K562 (cell line): ENCODE measurements around the gene FCHSD1. TPM values are rescaled to one million over a fixed set of nuclear protein-coding genes. Genes with fewer than 3 reads are reported as not detected.

ENCODE experiments used
- ATAC-seq: fragments of 200-7000 bp; cut with Tn5 transposase; 3 replicates; pipeline ENCODE4 v1.9.1; 2020; ENCODE audit warnings: moderate library complexity
- BruUV-seq: library from RNA; stranded (reverse); fragments of 400-500 nt; replicated peaks from 2 replicates; lab custom pipeline; 2021; lab: Mats Ljungman, UMichigan
- CTCF ChIA-PET: fragments of 300-600 bp; formaldehyde crosslinking; extraction: SDS; loops from one replicate; lab custom pipeline; 2021; ENCODE audit warnings: low intra/inter-chr PET ratio; lab: Yijun Ruan, JAX
- POLR2A ChIA-PET: fragments of 300-600, 350-650 bp; sonication (Branson Sonifier 250); formaldehyde crosslinking; extraction: SDS; loops from one replicate; lab custom pipeline; 2021; ENCODE audit warnings: antibody characterized with exemption, inconsistent platforms; lab: Yijun Ruan, JAX
- DNase-seq, 4 experiments: peaks; one replicate each; pipeline versions ENCODE4 v3.0.0 to v3.0.0-alpha.2; 2011 to 2018; ENCODE audit warnings: low spot score in 3 of 4, mixed read lengths in 3 of 4; ENCODE audit errors: extremely low read depth in 1 of 4
- FAIRE-seq: peaks from 2 replicates; lab custom pipeline; 2011; peaks lifted over from hg19 to GRCh38; lab: Jason Lieb, UNC
- H2AFZ ChIP-seq: 2 replicates; pipeline ENCODE4 v1.6.0; 2011; ENCODE audit warnings: low read depth, low read length, control low read depth, inconsistent platforms
- H3K27ac ChIP-seq: fragments of 200-600 bp; 3 replicates; pipeline ENCODE4 v1.8.0; 2011; ENCODE audit warnings: low read depth, mild to moderate bottlenecking, control low read depth, inconsistent platforms, low read length, moderate library complexity, mixed read lengths; ENCODE audit errors: extremely low read depth
- H3K27me3 ChIP-seq, 2 experiments: fragments of 300-600 bp in 1 of 2; 2 replicates in 1 of 2; 3 replicates in 1 of 2; pipeline versions ENCODE4 v1.6.0 to v1.8.0; 2011; ENCODE audit warnings: inconsistent platforms in 2 of 2, low read length in 2 of 2, mild to moderate bottlenecking in 1 of 2, mixed read lengths in 1 of 2, moderate library complexity in 1 of 2; ENCODE audit not compliant: control insufficient read depth in 2 of 2, insufficient read depth in 2 of 2
- H3K36me3 ChIP-seq: fragments of 300-600 bp; 3 replicates; pipeline ENCODE4 v1.8.0; 2011; ENCODE audit warnings: mild to moderate bottlenecking, low read length, inconsistent platforms; ENCODE audit not compliant: control insufficient read depth, insufficient read depth
- H3K4me1 ChIP-seq, 2 experiments: fragments of 200-600 bp in 1 of 2; replicated peaks in 1 of 2; 2 replicates in 1 of 2; 3 replicates in 1 of 2; pipeline versions ENCODE4 v1.5.1 to v1.8.0; 2011; ENCODE audit warnings: inconsistent platforms in 2 of 2, low read length in 2 of 2, mild to moderate bottlenecking in 1 of 2, mixed read lengths in 1 of 2, moderate library complexity in 1 of 2; ENCODE audit not compliant: control insufficient read depth in 2 of 2, insufficient read depth in 2 of 2
- H3K4me2 ChIP-seq: 2 replicates; pipeline ENCODE4 v1.6.1; 2011; ENCODE audit warnings: low read length, control low read depth, inconsistent platforms, mixed read lengths; ENCODE audit not compliant: insufficient read depth
- H3K4me3 ChIP-seq: fragments of 200-600 bp; sonication (generic), shearing (Covaris generic); 2 replicates; pipeline ENCODE4 v1.5.1; 2016; ENCODE audit warnings: control low read depth, inconsistent platforms
- H3K79me2 ChIP-seq: fragments of 200-600 bp; 3 replicates; pipeline ENCODE4 v1.8.0; 2011; ENCODE audit warnings: low read length, inconsistent platforms; ENCODE audit not compliant: control insufficient read depth, insufficient read depth
- H3K9ac ChIP-seq, 2 experiments: 2 replicates each; pipeline versions ENCODE4 v1.6.0 to v1.6.1; 2011; ENCODE audit warnings: low read depth in 2 of 2, low read length in 2 of 2, control low read depth in 1 of 2, inconsistent platforms in 1 of 2, mild to moderate bottlenecking in 1 of 2, mixed read lengths in 1 of 2; ENCODE audit not compliant: insufficient read depth in 1 of 2
- H3K9me1 ChIP-seq: one replicate; pipeline ENCODE4 v1.6.0; 2011; ENCODE audit warnings: inconsistent platforms, mild to moderate bottlenecking, low read length, moderate library complexity; ENCODE audit not compliant: control insufficient read depth, insufficient read depth
- H3K9me3 ChIP-seq: replicated peaks from 2 replicates; pipeline ENCODE4 v1.5.1; 2011; ENCODE audit warnings: low read depth, low read length, inconsistent platforms; ENCODE audit not compliant: control insufficient read depth, insufficient read depth
- H4K20me1 ChIP-seq: replicated peaks from 2 replicates; pipeline ENCODE4 v1.6.1; 2011; ENCODE audit warnings: low read length, inconsistent platforms, mixed read lengths; ENCODE audit not compliant: control insufficient read depth, insufficient read depth
- CBFB ChIP-seq: sonication (generic); formaldehyde crosslinking; IDR thresholded peaks from 2 replicates; pipeline ENCODE4 v1.4.0; 2020; ENCODE audit warnings: mild to moderate bottlenecking, missing genetic modification reagents
- CXXC5 ChIP-seq: fragments of 250-450 bp; sonication (Bioruptor Pico); IDR thresholded peaks from 2 replicates; pipeline ENCODE4 v1.8.0; 2022; ENCODE audit warnings: inconsistent platforms, mild to moderate bottlenecking, moderate library complexity
- EP300 ChIP-seq: IDR thresholded peaks from 2 replicates; pipeline ENCODE4 v1.6.1; 2012; ENCODE audit warnings: low read length, improper control_type of control experiment
- HCFC1 ChIP-seq: IDR thresholded peaks from 2 replicates; pipeline ENCODE4 v1.6.1; 2012; ENCODE audit warnings: low read depth, low read length, improper control_type of control experiment
- KLF1 ChIP-seq: fragments of 450-650 bp; IDR thresholded peaks from 2 replicates; pipeline ENCODE4 v1.6.1; 2016; ENCODE audit warnings: missing genetic modification characterization, missing compliant biosample characterization
- MEF2D ChIP-seq: conservative IDR thresholded peaks from 2 replicates; pipeline ENCODE4 v1.6.1; 2016; ENCODE audit warnings: low read depth, missing genetic modification characterization, missing compliant biosample characterization
- NCOA6 ChIP-seq: fragments of 450-650 bp; IDR thresholded peaks from 2 replicates; pipeline ENCODE4 v1.6.1; 2017; ENCODE audit warnings: mild to moderate bottlenecking
- PHF20 ChIP-seq: fragments of 450-650 bp; IDR thresholded peaks from 2 replicates; pipeline ENCODE4 v1.6.1; 2018; ENCODE audit not compliant: partially characterized antibody
- RAD21 ChIP-seq, 2 experiments: fragments of 250-450 bp in 1 of 2; fragments of 450-650 bp in 1 of 2; sonication (Bioruptor Pico) in 1 of 2; formaldehyde crosslinking in 1 of 2; IDR thresholded peaks in 1 of 2; conservative IDR thresholded peaks in 1 of 2; 2 replicates each; pipeline versions ENCODE4 v1.4.0 to v1.8.0; 2020 to 2022; ENCODE audit warnings: mild to moderate bottlenecking in 2 of 2, moderate library complexity in 1 of 2
- SLC30A9 ChIP-seq: fragments of 250-450 bp; sonication (Bioruptor Pico); IDR thresholded peaks from 2 replicates; pipeline ENCODE4 v1.8.0; 2022; ENCODE audit warnings: mild to moderate bottlenecking, moderate library complexity
- SNIP1 ChIP-seq: fragments of 450-650 bp; IDR thresholded peaks from 2 replicates; pipeline ENCODE4 v1.7.1; 2017; ENCODE audit warnings: low read depth, mild to moderate bottlenecking
- TBL1XR1 ChIP-seq, 2 experiments: IDR thresholded peaks; 2 replicates each; pipeline ENCODE4 v1.6.1; 2012; ENCODE audit warnings: improper control_type of control experiment in 2 of 2, low read length in 2 of 2, mild to moderate bottlenecking in 1 of 2
- XRCC4 ChIP-seq: IDR thresholded peaks from one replicate; pipeline ENCODE4 v1.6.1; 2011; ENCODE audit not compliant: insufficient read depth, insufficient read length; ENCODE audit errors: extremely low read depth
- ZNF668 ChIP-seq: fragments of 250-450 bp; sonication (Bioruptor Pico); IDR thresholded peaks from 2 replicates; pipeline ENCODE4 v1.8.0; 2022; ENCODE audit warnings: mild to moderate bottlenecking, inconsistent platforms
- in situ Hi-C: fragments of 300-500 bp; cut with MboI; formaldehyde crosslinking; loops from 4 replicates; pipeline ENCODE4 v1.15.0; 2018; ENCODE audit warnings: inconsistent platforms, mixed read lengths
- intact Hi-C: fragments of 100-400 bp; cut with micrococcal nuclease; formaldehyde crosslinking; loops from 2 replicates; pipeline ENCODE4 v1.14.2; 2022
- polyA plus RNA-seq, 8 experiments: library from polyadenylated mRNA; depleted of rRNA in 4 of 8; stranded (reverse) in 5 of 8; unstranded in 3 of 8; fragments of >200 nt; fragmentation: Nextera tagmentation in 2 of 8; fragmentation: Illumina TruSeq in 1 of 8; extraction: Ambion mirVana in 2 of 8; extraction: Trizol in 1 of 8; gene quantifications; 2 replicates each; pipeline versions ENCODE4 v1.2.1 to v1.2.3, GENCODE V29; 2011 to 2014; ENCODE audit warnings: inconsistent platforms in 1 of 8, missing spikeins in 1 of 8
- total RNA-seq, 7 experiments: library from RNA; depleted of rRNA in 6 of 7; stranded (reverse); fragments of >200 nt in 6 of 7; fragmentation: Illumina TruSeq in 2 of 7; extraction: Trizol in 2 of 7; gene quantifications; 2 replicates each; pipeline versions ENCODE4 v1.2.1 to v1.2.3, GENCODE V29; 2011 to 2021; ENCODE audit warnings: low replicate concordance in 1 of 7
- TF ChIP-seq, protein P1 (sequence below), 2 experiments: fragments of 150-350 bp in 1 of 2; IDR thresholded peaks; 2 replicates each; pipeline ENCODE4 v1.6.1; 2012 to 2016; ENCODE audit warnings: low read depth in 2 of 2, low read length in 2 of 2, mild to moderate bottlenecking in 1 of 2, moderate library complexity in 1 of 2
- TF ChIP-seq, protein P2 (sequence below): fragments of 250-450 bp; sonication (Bioruptor Pico); IDR thresholded peaks from 2 replicates; pipeline ENCODE4 v1.5.0; 2021

FCHSD1 gene
- total and polyA plus RNA-seq, 9 of the 15 experiments (the other 6 are each of a cell fraction or from before 2014, with no cell fraction given), result 0.35 to 37.5 (median 13.6) TPM

DNA sequence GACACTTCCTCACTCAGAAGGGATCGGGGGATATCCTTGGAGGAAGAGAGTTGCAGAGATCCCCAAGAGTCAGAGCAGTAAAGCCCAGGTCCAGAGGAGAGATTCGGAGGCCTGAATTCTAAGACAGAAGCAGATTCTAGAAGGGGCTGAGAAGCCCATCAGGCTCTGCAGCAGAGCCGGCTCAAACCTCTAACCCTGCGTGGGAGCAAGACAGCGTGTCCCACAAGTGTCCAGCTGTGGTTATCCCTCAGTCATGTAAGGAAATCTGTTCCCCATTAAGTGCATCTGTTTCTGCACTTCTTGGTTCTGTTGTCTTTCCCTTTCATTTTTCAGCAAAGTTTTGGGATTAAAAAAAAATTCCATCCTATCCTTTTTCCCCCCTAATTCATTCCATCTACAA is 27.6 kb downstream of the FCHSD1 start (continued):
- TF ChIP-seq RAD21 (CRISPR knock-in tag; conservative IDR thresholded peaks at IDR 0.05 in 1 of 2, IDR thresholded peaks at IDR 0.05 in 1 of 2) (no peak), TBL1XR1 (IDR thresholded peaks at IDR 0.05; ENCODE audit: low read length in 2 of 2) (no peak), MEF2D (tag) (no peak), CXXC5 (no peak), EP300 (no peak), CBFB (CRISPR knock-in tag) (no peak), NCOA6 (no peak)
- TF ChIP-seq, protein P1, sequence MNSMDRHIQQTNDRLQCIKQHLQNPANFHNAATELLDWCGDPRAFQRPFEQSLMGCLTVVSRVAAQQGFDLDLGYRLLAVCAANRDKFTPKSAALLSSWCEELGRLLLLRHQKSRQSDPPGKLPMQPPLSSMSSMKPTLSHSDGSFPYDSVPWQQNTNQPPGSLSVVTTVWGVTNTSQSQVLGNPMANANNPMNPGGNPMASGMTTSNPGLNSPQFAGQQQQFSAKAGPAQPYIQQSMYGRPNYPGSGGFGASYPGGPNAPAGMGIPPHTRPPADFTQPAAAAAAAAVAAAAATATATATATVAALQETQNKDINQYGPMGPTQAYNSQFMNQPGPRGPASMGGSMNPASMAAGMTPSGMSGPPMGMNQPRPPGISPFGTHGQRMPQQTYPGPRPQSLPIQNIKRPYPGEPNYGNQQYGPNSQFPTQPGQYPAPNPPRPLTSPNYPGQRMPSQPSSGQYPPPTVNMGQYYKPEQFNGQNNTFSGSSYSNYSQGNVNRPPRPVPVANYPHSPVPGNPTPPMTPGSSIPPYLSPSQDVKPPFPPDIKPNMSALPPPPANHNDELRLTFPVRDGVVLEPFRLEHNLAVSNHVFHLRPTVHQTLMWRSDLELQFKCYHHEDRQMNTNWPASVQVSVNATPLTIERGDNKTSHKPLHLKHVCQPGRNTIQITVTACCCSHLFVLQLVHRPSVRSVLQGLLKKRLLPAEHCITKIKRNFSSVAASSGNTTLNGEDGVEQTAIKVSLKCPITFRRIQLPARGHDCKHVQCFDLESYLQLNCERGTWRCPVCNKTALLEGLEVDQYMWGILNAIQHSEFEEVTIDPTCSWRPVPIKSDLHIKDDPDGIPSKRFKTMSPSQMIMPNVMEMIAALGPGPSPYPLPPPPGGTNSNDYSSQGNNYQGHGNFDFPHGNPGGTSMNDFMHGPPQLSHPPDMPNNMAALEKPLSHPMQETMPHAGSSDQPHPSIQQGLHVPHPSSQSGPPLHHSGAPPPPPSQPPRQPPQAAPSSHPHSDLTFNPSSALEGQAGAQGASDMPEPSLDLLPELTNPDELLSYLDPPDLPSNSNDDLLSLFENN (IDR thresholded peaks at IDR 0.05; ENCODE audit: low read depth in 2 of 2, low read length in 2 of 2), result no peak

DNA sequence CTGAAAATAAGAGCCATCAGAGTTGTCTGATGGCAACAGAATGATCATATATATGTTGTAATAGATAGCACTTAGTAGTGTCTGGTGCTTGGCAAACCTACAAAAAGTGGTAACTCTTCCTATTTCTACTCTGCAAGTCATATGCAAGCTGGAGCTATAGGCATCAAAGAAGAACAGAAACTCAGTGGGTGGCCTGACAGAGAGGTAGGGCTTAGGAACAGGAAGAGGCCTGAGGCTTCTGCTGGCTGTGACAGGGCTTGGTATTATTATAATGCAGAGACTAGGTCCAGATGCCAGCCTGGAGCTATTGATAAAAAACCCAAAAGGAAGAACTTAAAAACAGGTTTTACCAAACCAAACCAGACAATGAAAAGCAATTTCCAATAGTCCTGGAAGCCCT is 28.0 kb downstream of the FCHSD1 start:
- CTCF ChIA-PET, result no interaction called here
- H3K9me3 ChIP-seq, result no peaks in the 10 kb centered on the region
- DNase-seq (no peak), FAIRE-seq (no peak), ATAC-seq (no peak)
- H3K79me2 ChIP-seq, result peaks cover 9% of the 10 kb centered on the region
- peaks cover 0 to 3% of the 10 kb centered on the region in 2 experiments; a peak in 2 of 5 replicates for H3K4me1 ChIP-seq
- in situ Hi-C loops, result no loop called here
- no peaks in the 10 kb centered on the region for H3K27me3 ChIP-seq
- intact Hi-C loops, result no loop called here
- no TSS peak for BruUV-seq
- no peaks in the 10 kb centered on the region for H3K9me1 ChIP-seq
- H3K27ac ChIP-seq, result no peak overlapping the region
- H2AFZ ChIP-seq, result no peak overlapping the region
- H3K9ac ChIP-seq, result no peak overlapping the region
- POLR2A ChIA-PET, result interaction anchor here (1.9 kb wide), 1 partner anchor 13 kb away, joined by 4 read pairs; the partner anchor contains the start of genes HDAC3 and RELL2
- H3K36me3 ChIP-seq, result peaks cover 87% of the 10 kb centered on the region
- H3K4me2 ChIP-seq, result no peak overlapping the region
- no peaks in the 10 kb centered on the region for H4K20me1 ChIP-seq
- H3K4me3 ChIP-seq, result no peak overlapping the region
- TF ChIP-seq PHF20 (no peak), ZNF668 (CRISPR knock-in tag) (no peak), KLF1 (no peak), SNIP1 (no peak), XRCC4 (no peak), SLC30A9 (no peak), HCFC1 (no peak)
- TF ChIP-seq, protein P2, sequence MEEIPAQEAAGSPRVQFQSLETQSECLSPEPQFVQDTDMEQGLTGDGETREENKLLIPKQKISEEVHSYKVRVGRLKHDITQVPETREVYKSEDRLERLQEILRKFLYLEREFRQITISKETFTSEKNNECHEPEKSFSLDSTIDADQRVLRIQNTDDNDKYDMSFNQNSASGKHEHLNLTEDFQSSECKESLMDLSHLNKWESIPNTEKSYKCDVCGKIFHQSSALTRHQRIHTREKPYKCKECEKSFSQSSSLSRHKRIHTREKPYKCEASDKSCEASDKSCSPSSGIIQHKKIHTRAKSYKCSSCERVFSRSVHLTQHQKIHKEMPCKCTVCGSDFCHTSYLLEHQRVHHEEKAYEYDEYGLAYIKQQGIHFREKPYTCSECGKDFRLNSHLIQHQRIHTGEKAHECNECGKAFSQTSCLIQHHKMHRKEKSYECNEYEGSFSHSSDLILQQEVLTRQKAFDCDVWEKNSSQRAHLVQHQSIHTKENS (CRISPR knock-in tag), result no peak
